Activated CD4-positive, alpha-beta T cell treated with anti-CD3 and anti-CD28 coated beads, Interleukin-2, amount 10 ng/mL, durations not matched to agents 7 days and 5 days (primary cell): ENCODE data around the gene GRID1. TPM values are rescaled to one million over a fixed set of nuclear protein-coding genes. Genes with fewer than 3 reads are reported as not detected.

Experiments used
- CTCF ChIA-PET: fragments of 350-600 bp; sonication (Branson Sonifier 250); formaldehyde crosslinking; loops from one replicate; lab custom pipeline; 2021; ENCODE audit warnings: antibody characterized with exemption; lab: Charles Lee
- POLR2A ChIA-PET: fragments of 350-600 bp; sonication (Branson Sonifier 250); formaldehyde crosslinking; loops from one replicate; lab custom pipeline; 2021; ENCODE audit warnings: antibody characterized with exemption; lab: Charles Lee
- DNase-seq: peaks from one replicate; pipeline ENCODE4 v3.0.0-alpha.2; 2020
- H3K27ac Mint-ChIP-seq: one replicate; pipeline ENCODE4 v1.8.0; 2021; ENCODE audit warnings: mild to moderate bottlenecking, moderate library complexity, mixed read lengths
- H3K27me3 Mint-ChIP-seq: one replicate; pipeline ENCODE4 v1.8.0; 2021; ENCODE audit warnings: mixed read lengths
- H3K36me3 Mint-ChIP-seq: one replicate; pipeline ENCODE4 v1.8.0; 2021; ENCODE audit warnings: low read depth, mixed read lengths
- H3K4me1 Mint-ChIP-seq: one replicate; pipeline ENCODE4 v1.8.0; 2021; ENCODE audit warnings: mixed read lengths
- H3K4me3 Mint-ChIP-seq: one replicate; pipeline ENCODE4 v1.8.0; 2021; ENCODE audit warnings: mild to moderate bottlenecking, moderate library complexity, mixed read lengths
- H3K9me3 Mint-ChIP-seq: one replicate; pipeline ENCODE4 v1.8.0; 2021; ENCODE audit warnings: mixed read lengths
- total RNA-seq, 2 experiments: library from RNA; stranded (reverse); gene quantifications; one replicate each; pipeline ENCODE4 v1.2.3, GENCODE V29; 2021

GRID1 gene
- total RNA-seq, 2 experiments from 2014 or later: not detected

DNA sequence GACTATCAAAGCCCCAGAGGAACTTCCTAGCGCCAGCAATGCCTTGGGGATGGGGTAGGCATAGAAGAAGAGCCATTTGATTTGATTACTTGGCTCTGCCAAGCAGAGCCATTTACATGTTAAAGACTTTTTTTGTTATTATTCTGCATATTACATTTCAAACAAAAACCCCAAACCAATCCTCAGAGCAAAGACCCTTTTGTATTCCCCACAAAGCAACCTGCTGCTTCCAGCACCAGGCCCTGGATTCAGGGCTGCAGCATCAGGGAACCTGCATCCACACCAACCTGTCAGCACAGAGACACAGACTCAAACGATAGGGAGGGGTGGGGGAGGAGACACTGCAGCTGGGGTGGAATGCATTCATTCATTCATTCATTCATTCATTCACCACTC lies 73.2 kb downstream of the GRID1 start:
- no peaks in the 10 kb centered on the region for H3K9me3 Mint-ChIP-seq
- H3K27me3 Mint-ChIP-seq: no peaks in the 10 kb centered on the region
- CTCF ChIA-PET: no interaction called here
- POLR2A ChIA-PET: no interaction called here
- no peaks in the 10 kb centered on the region for H3K4me1 Mint-ChIP-seq
- no peak overlapping the region for H3K4me3 Mint-ChIP-seq
- H3K27ac Mint-ChIP-seq: no peak overlapping the region
- DNase-seq: no peak
- no peaks in the 10 kb centered on the region for H3K36me3 Mint-ChIP-seq

DNA sequence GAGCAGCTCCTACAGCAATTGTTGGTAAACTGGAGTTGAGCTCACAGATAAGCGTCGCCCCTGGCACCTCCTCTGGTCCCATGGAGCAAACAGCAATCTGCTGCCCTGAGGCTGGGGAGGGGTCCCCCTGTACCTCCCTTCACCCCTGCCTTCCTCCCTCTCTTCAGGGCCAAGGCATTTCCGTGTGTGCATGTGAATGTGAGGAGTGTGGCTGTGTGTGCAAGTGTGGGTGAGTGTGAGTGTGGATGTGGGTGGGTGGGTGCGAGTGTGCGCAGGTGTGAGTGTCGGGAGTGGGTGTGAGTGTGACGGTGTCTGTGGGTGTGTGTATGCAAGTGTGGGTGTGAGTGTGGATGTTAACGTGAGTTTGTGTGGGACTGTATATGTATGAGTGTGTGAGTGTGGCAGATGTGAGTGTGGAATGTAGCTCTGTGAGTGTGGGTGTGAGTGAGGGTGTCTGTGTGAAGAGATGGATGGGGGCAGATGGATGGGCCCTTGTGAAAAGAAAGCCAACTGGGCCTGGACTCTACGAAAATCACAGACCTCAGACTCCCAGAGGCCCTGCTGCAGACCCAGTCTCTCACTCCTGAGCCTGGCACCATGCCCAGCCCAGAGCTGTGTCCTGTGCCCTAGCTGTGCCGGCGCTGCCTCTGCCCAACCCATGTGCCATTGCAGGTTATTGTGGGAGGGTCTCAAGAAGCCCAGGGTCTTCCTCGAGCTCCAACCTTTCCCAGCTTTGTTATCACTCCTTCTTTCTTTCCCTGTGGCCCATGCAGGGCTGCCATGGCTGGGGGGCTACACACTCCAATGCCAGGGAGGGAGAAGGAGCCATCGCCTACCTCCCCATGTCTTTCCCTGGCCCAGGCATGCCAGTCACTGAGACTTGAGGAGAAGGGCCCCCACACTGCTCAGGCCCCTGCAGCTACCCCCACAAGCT lies 73.9 kb downstream of the GRID1 start:
- no peaks in the 10 kb centered on the region for H3K9me3 Mint-ChIP-seq
- DNase-seq: no peak
- H3K36me3 Mint-ChIP-seq: no peaks in the 10 kb centered on the region
- H3K27ac Mint-ChIP-seq: no peak overlapping the region
- no peaks in the 10 kb centered on the region for H3K27me3 Mint-ChIP-seq
- POLR2A ChIA-PET: no interaction called here
- no peaks in the 10 kb centered on the region for H3K4me1 Mint-ChIP-seq
- no peak overlapping the region for H3K4me3 Mint-ChIP-seq
- CTCF ChIA-PET: interaction anchor here (1.4 kb wide), 1 partner anchor 10 kb away, joined by 3 read pairs; no protein-coding TSS in a partner anchor

DNA sequence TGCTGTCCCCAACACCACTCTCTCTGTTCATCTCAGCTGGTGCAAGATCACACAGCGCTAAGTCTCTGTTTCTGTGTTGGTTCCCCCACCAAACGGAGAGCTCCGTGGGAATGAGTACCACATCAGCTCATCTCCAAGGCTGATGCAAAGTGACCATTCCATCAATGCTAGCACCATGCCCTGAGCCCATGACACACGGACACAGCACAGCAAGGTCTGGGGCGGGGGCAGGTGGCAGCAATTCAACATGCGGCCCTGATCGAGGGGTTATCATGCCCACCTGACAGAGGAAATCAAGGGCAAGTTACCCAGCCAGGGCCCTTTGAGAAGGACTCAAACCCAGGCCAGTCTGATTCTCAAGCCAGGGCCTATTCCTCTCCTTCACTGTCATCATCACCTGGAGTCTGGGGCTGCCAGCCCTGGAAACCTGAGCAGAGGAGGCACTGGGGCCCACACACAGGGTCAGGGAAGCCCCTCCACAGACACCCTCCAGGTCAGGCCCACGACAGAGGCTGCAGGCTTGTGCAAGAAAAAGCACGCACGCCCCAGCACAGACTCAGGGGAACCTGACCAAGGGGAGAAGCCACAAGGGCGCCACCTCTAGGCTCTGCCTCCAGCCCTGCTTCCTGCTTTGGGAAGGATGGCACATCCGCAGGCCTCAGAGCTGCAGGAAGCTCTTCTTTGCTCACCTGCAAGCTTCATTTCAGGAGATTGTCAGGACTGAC lies 74.8 kb downstream of the GRID1 start:
- DNase-seq: no peak
- CTCF ChIA-PET: interaction anchor here (1.4 to 1.9 kb wide), 2 partner anchors 9 to 10 kb away, joined by 3 to 4 read pairs; no protein-coding TSS in a partner anchor
- Mint-ChIP-seq H3K4me1 (no peaks in the 10 kb centered on the region), H3K27me3 (no peaks in the 10 kb centered on the region), H3K9me3 (no peaks in the 10 kb centered on the region), H3K36me3 (no peaks in the 10 kb centered on the region), H3K27ac (no peak overlapping the region), H3K4me3 (no peak overlapping the region)
- POLR2A ChIA-PET: no interaction called here

DNA sequence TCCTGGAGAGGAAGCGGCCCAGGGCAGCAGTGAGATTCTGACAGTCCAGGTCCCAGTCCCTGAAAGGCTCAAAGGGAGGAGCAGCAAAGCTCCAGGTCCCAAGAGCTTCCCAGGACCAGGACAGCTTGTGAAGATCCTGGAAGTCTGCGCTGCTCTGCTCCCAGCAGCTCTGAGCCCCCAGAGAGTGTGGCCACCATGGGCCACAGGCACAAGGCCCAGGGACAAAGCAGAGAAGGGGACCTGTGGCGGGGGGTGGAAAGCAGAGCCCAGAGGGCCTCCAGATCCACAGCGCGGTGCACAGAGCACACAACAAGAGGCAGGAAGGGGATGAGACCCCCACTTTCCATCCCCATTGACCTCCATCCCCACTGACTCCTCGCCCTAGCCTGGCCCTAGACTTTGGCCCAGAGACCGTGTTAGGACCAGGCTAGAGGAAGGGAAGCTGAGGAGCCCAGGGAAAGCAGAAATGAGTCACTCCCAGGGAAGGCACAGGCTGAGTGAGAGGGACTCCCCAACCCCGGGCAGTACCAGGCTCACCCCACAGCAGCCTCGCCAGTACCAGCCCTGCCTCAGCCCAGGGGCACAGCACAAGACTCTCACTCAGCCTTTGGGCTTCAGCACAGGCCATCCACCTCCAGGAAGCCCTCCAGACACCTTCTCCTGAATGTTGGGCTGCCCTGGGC lies 75.5 kb downstream of the GRID1 start:
- Mint-ChIP-seq H3K4me3 (no peak overlapping the region), H3K9me3 (no peaks in the 10 kb centered on the region), H3K4me1 (no peaks in the 10 kb centered on the region), H3K27ac (no peak overlapping the region), H3K36me3 (no peaks in the 10 kb centered on the region), H3K27me3 (no peaks in the 10 kb centered on the region)
- ChIA-PET CTCF (interaction anchor here (1.4 to 1.9 kb wide), 2 partner anchors 8 to 11 kb away, joined by 3 to 4 read pairs; no protein-coding TSS in a partner anchor), POLR2A (no interaction called here)
- no peak for DNase-seq

DNA sequence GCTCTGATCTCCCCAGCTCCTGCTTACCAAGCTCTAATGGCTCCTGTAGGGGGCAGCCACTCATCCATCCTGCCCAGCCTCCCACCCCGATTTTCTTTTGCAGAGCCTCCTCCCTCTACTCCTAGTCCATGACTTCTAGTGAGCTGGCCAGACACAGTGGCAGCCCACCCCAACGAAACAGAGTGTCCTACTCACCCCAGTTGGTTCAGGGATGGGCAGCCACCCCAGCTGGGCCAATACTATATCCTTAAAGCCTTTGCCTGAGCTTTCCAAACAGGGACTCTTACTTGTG lies 77.1 kb downstream of the GRID1 start:
- CTCF ChIA-PET: interaction anchor here (1.0 kb wide), 1 partner anchor 26 kb away, joined by 3 read pairs; no protein-coding TSS in a partner anchor
- POLR2A ChIA-PET: no interaction called here
- H3K27ac Mint-ChIP-seq: no peak overlapping the region
- no peaks in the 10 kb centered on the region for H3K4me1 Mint-ChIP-seq
- no peaks in the 10 kb centered on the region for H3K9me3 Mint-ChIP-seq
- H3K36me3 Mint-ChIP-seq: no peaks in the 10 kb centered on the region
- H3K27me3 Mint-ChIP-seq: no peaks in the 10 kb centered on the region
- no peak for DNase-seq
- no peak overlapping the region for H3K4me3 Mint-ChIP-seq

DNA sequence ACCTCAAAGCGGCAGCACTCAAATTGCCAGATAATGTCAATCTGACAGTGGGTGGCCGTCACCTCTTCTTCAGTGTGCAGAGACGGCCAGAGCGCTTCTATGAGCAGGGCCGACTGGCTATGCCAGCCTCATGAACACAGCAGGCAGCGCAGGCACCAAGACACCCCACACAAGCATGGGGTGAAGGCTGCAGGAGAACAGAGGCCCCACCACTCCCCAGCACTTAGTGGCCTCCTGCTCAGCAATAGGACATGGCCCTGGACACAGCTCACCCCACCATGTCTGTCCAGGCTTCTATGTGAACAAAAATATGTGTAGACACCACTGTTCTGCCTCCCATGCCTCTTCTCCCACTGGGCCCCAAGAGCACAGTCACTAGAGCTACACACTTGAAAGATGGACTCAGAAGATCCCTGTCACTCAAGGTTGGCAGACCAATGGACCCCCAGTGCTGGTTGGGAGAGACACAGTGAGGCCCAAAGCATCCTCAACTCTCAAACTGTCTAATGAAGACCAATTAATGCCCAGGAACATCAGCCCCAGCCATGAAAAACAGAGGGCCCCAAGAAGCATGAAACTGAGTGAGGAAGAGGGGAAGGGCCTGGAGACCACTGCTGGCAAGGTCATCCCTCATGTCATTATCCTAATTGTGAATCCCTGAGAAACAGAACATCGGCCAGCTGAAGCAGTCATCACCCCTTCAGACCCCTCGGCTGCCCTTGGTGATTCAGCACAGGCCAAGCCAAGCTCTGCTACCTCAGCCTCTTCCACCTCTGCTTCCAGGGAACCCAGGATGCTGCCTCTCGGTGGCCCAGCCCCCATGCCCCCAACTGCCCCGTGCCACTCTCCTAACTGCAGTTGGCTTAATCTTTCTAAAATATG lies 77.7 kb downstream of the GRID1 start:
- H3K4me1 Mint-ChIP-seq: no peaks in the 10 kb centered on the region
- no peaks in the 10 kb centered on the region for H3K36me3 Mint-ChIP-seq
- ChIA-PET CTCF (interaction anchor here (1.0 kb wide), 1 partner anchor 27 kb away, joined by 3 read pairs; no protein-coding TSS in a partner anchor), POLR2A (no interaction called here)
- H3K27ac Mint-ChIP-seq: no peak overlapping the region
- H3K4me3 Mint-ChIP-seq: no peak overlapping the region
- no peaks in the 10 kb centered on the region for H3K27me3 Mint-ChIP-seq
- H3K9me3 Mint-ChIP-seq: no peaks in the 10 kb centered on the region
- no peak for DNase-seq

DNA sequence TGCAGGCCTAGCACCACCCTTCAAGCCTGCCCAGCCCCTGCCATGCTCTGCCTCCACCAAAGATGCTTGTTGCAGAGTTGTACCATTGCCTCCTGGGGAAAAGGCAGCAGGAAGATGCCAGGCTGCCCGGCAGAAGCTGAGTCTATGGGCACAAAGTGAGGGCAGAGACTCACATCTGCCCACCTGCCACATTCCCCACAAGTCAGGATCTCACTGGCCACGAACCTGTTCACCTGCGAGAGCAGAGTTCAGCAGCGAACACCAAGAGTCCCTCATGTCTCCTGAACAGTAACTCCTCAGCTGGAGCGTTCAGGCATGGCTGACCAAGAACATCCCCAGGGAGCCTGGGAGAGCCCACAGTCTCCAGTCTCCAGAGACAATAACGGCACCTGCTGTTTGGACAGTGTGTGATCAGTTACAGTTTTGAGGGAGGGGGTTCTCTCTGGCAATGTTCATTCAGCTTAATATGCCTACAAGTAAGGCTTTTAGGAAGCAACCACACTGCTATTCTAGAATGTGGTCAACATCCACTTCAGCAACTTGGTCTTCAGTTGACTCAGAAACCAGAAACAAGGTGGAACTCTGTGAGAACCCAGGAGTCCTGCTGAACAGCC lies 78.5 kb downstream of the GRID1 start:
- ChIA-PET CTCF (no interaction called here), POLR2A (no interaction called here)
- Mint-ChIP-seq H3K27me3 (no peaks in the 10 kb centered on the region), H3K36me3 (no peaks in the 10 kb centered on the region), H3K9me3 (no peaks in the 10 kb centered on the region), H3K4me1 (no peaks in the 10 kb centered on the region), H3K27ac (no peak overlapping the region), H3K4me3 (no peak overlapping the region)
- no peak for DNase-seq

DNA sequence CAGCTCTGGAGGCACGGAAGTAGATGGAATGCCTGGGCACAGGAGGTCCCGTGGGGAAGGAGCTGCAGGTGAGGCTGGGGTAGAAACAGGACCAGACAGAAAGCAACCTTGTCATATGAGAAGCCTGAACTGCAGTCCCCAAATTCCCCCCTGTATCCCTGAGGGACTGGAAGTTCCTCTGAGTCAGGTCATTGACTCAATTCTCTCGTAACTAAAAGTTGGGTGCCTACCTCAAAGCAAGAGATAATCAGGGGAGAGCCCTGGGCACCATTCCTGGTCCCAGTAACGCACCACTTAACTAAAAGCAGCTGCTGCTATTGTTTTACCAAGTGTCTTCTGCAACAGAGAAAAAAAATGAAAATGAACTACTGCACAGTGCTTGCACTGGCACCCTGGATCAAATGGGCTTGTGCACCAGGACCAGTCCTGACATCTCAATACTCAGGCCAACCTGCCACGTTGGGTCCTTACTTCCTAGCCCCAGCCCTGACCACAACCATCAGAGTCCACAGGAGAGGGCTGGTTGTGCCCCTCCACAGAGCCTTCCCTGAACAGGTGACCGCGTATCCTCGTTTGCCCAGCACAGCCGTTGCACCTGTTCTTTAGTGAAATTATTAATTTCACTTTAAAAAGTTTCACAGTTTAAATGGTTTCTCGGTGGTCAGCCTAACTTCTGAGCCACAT lies 79.3 kb downstream of the GRID1 start:
- H3K27ac Mint-ChIP-seq: no peak overlapping the region
- ChIA-PET POLR2A (no interaction called here), CTCF (no interaction called here)
- no peaks in the 10 kb centered on the region for H3K27me3 Mint-ChIP-seq
- H3K36me3 Mint-ChIP-seq: no peaks in the 10 kb centered on the region
- DNase-seq: no peak
- no peaks in the 10 kb centered on the region for H3K9me3 Mint-ChIP-seq
- no peaks in the 10 kb centered on the region for H3K4me1 Mint-ChIP-seq
- no peak overlapping the region for H3K4me3 Mint-ChIP-seq

DNA sequence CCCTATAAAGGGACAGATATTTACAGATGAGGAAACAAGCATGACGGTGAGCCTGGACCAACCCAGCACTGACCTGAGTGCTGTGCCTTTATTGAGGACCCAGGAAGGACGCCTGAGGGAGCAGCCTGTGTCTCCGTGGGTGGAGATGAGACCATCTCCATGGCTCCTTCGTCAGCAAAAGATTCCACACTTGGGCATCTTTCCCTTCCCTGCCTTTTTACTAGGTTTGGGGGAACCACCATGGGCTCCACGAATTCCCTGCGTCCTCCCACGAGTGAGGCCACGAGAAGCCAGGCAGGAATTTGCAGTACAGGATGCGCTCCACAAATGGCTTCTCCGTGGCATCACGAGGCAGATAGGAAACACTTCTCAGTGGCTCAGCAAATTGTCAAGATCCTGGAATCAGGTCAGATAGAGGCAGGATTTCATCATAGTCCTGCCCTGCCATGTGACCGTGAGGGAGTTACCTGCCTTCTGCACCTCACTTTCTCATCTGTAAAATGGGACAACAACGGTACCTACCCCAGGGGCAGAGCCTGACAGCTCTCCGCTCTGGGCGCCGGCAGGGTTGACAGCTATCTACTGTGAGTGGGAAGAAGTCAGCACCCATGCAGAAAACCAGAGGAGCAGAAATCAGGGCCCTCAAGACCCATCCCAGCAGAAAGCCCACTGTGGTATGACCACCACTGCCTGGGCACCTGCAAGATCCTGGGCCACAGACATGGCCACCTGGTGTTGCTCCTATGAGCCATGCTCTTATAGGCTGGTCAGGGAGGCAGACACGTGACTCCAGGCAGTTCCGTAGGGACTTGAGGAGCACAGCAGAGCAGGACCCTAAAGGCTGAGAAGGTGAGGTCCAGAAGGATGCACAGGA lies 80.1 kb downstream of the GRID1 start:
- Mint-ChIP-seq H3K36me3 (no peaks in the 10 kb centered on the region), H3K9me3 (no peaks in the 10 kb centered on the region), H3K27me3 (no peaks in the 10 kb centered on the region), H3K27ac (no peak overlapping the region), H3K4me3 (no peak overlapping the region), H3K4me1 (no peaks in the 10 kb centered on the region)
- DNase-seq: no peak
- CTCF ChIA-PET: no interaction called here
- POLR2A ChIA-PET: no interaction called here

DNA sequence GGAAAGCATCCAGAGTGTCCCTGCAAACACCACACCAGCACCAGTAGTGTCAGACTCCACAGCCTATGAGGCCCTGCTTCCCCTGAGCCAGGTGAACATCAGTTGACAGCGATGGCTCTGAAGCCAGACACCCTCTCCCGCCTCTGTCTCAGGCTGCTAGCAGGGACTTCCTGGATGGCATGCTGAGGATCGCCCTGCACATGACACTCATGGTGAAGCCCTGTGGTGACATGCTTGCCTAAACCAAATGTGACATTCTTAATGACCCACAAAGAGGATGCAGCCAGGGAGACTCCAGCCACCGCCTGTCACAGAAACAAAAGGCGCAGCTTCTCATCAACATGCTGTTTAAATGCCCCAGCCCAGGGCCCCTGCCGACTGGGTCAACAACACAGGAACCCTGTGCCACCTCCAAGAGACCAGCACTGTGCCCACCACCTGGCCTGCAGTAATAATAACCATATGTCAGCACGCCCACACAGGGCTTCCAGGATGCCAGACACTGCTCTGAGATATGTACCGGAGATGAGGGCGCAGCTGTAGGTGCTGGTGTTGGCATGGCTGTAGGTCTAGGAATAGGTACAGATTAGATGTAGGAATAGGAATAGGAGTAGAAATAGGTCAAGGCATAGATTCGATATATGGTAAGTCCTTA lies 81.3 kb downstream of the GRID1 start:
- no peaks in the 10 kb centered on the region for H3K4me1 Mint-ChIP-seq
- H3K27ac Mint-ChIP-seq: no peak overlapping the region
- no peak overlapping the region for H3K4me3 Mint-ChIP-seq
- H3K36me3 Mint-ChIP-seq: no peaks in the 10 kb centered on the region
- H3K9me3 Mint-ChIP-seq: no peaks in the 10 kb centered on the region
- no peaks in the 10 kb centered on the region for H3K27me3 Mint-ChIP-seq
- ChIA-PET POLR2A (no interaction called here), CTCF (no interaction called here)
- no peak for DNase-seq
